NCI-H2107 treated with DMSO at 0.1 percent for 48 hours (cell line): Measurements from ENCODE around the gene PDZRN4.

Source experiments
- DNase-seq: peaks from one replicate; lab custom pipeline; 2025; ENCODE audit not compliant: unreplicated experiment; lab: John Stamatoyannopoulos, UW

The PDZRN4 gene

GRCh38 chr12:41619705-41620104 lies 431.6 kb downstream of the PDZRN4 start:
- peak; percentile 45 for DNase-seq

GRCh38 chr12:41621291-41621690 lies 433.2 kb downstream of the PDZRN4 start:
- DNase-seq: no peak
